HCT116 (cell line): Measurements from ENCODE around the gene ZXDC. TPM values are rescaled to one million over a fixed set of nuclear protein-coding genes. Genes with fewer than 3 reads are reported as not detected.

Experiments
- ATAC-seq: fragments of 200-7000 bp; cut with Tn5 transposase; 2 replicates; pipeline ENCODE4 v1.9.1; 2020; ENCODE audit warnings: mild to moderate bottlenecking, moderate library complexity
- BruUV-seq: library from RNA; stranded (reverse); fragments of 400-500 nt; replicated peaks from 2 replicates; lab custom pipeline; 2021; lab: Mats Ljungman, UMichigan
- CTCF ChIA-PET: fragments of 300-600 bp; sonication (Branson Sonifier 250); formaldehyde crosslinking; loops from one replicate; lab custom pipeline; 2021; ENCODE audit warnings: antibody characterized with exemption; lab: Charles Lee
- POLR2A ChIA-PET: fragments of 300-600, 350-600 bp; sonication (Branson Sonifier 250); formaldehyde crosslinking; loops from one replicate; lab custom pipeline; 2021; ENCODE audit warnings: antibody characterized with exemption; lab: Charles Lee
- RAD21 ChIA-PET, 2 experiments: fragments of 300-600 bp; sonication (Branson Sonifier 250); formaldehyde crosslinking; loops; one replicate each; lab custom pipeline; 2023; ENCODE audit warnings: low total read pairs in 2 of 2; ENCODE audit not compliant: uncharacterized antibody in 2 of 2, unreplicated experiment in 2 of 2, low non-redundant PET in 1 of 2; lab: Charles Lee
- DNase-seq: peaks from one replicate; pipeline ENCODE4 v3.0.0-alpha.2; 2010; ENCODE audit warnings: low read depth, low spot score
- H2AFZ ChIP-seq: fragments of 200-600 bp; shearing (Covaris generic), sonication (generic); 2 replicates; pipeline ENCODE4 v1.6.1; 2017; ENCODE audit warnings: low read depth, mixed run types, mixed read lengths, antibody characterized with exemption, low read length; ENCODE audit not compliant: poor library complexity, severe bottlenecking
- H3K27ac ChIP-seq: 2 replicates; pipeline ENCODE4 v1.5.1; 2012; ENCODE audit warnings: low read depth, low read length
- H3K27me3 ChIP-seq: fragments of 200-600 bp; sonication (generic); 2 replicates; pipeline ENCODE4 v1.6.1; 2016; ENCODE audit warnings: mixed run types, low read length, mixed read lengths; ENCODE audit not compliant: insufficient read depth
- H3K36me3 ChIP-seq, 2 experiments: fragments of 200-500 bp in 1 of 2; fragments of 200-600 bp in 1 of 2; sonication (Bioruptor generic) in 1 of 2; sonication (generic) in 1 of 2; 2 replicates each; pipeline versions ENCODE4 v1.5.1 to v1.6.1; 2014 to 2016; ENCODE audit warnings: low read length in 2 of 2, inconsistent platforms in 1 of 2, mixed read lengths in 1 of 2, mixed run types in 1 of 2; ENCODE audit not compliant: insufficient read depth in 2 of 2, control insufficient read depth in 1 of 2
- H3K4me1 ChIP-seq, 2 experiments: fragments of 200-600 bp in 1 of 2; sonication (generic) in 1 of 2; 2 replicates each; pipeline versions ENCODE4 v1.5.1 to v1.6.1; 2012 to 2017; ENCODE audit warnings: low read length in 2 of 2, inconsistent platforms in 1 of 2, mild to moderate bottlenecking in 1 of 2, mixed read lengths in 1 of 2, mixed run types in 1 of 2, moderate library complexity in 1 of 2; ENCODE audit not compliant: insufficient read depth in 2 of 2, control insufficient read depth in 1 of 2
- H3K4me2 ChIP-seq: fragments of 200-600 bp; sonication (generic); 2 replicates; pipeline ENCODE4 v1.6.1; 2017; ENCODE audit warnings: mixed run types, low read length, mixed read lengths
- H3K4me3 ChIP-seq, 2 experiments: fragments of 200-600 bp in 1 of 2; sonication (generic) in 1 of 2; replicated peaks in 1 of 2; 2 replicates each; pipeline ENCODE4 v1.5.1; 2011 to 2016; ENCODE audit warnings: low read length in 2 of 2, control low read depth in 1 of 2, low read depth in 1 of 2, mild to moderate bottlenecking in 1 of 2, mixed read lengths in 1 of 2, mixed run types in 1 of 2
- H3K79me2 ChIP-seq: fragments of 200-600 bp; sonication (generic); 2 replicates; pipeline ENCODE4 v1.6.1; 2017; ENCODE audit warnings: mild to moderate bottlenecking, mixed run types, low read length, moderate library complexity, mixed read lengths; ENCODE audit not compliant: insufficient read depth
- H3K9ac ChIP-seq: fragments of 200-600 bp; sonication (generic); 2 replicates; pipeline ENCODE4 v1.6.1; 2016; ENCODE audit warnings: low read length, mixed read lengths
- H3K9me2 ChIP-seq: fragments of 200-600 bp; sonication (generic), shearing (Covaris generic); 2 replicates; pipeline ENCODE4 v1.6.1; 2017; ENCODE audit warnings: mixed run types, mild to moderate bottlenecking, moderate library complexity; ENCODE audit not compliant: insufficient read depth
- H3K9me3 ChIP-seq, 2 experiments: fragments of 200-500 bp in 1 of 2; fragments of 200-600 bp in 1 of 2; sonication (Bioruptor generic) in 1 of 2; sonication (generic) in 1 of 2; 2 replicates each; pipeline ENCODE4 v1.6.1; 2014 to 2017; ENCODE audit warnings: low read length in 2 of 2, mixed read lengths in 2 of 2, inconsistent platforms in 1 of 2, low read depth in 1 of 2, mild to moderate bottlenecking in 1 of 2, mixed run types in 1 of 2, moderate library complexity in 1 of 2; ENCODE audit not compliant: control insufficient read depth in 1 of 2, insufficient read depth in 1 of 2
- H4K20me1 ChIP-seq: fragments of 200-600 bp; sonication (generic), shearing (Covaris generic); 2 replicates; pipeline ENCODE4 v1.6.1; 2017; ENCODE audit warnings: mixed run types, mild to moderate bottlenecking, moderate library complexity; ENCODE audit not compliant: insufficient read depth
- CEBPB ChIP-seq: IDR thresholded peaks from 2 replicates; pipeline ENCODE4 v1.6.1; 2012; ENCODE audit warnings: low read depth
- POLR2A ChIP-seq: IDR thresholded peaks from 2 replicates; pipeline ENCODE4 v1.7.0; 2011; ENCODE audit warnings: borderline replicate concordance; ENCODE audit not compliant: insufficient read depth, insufficient read length; ENCODE audit errors: extremely low read depth
- ZNF274 ChIP-seq: fragments of 200-500 bp; sonication (Bioruptor generic); IDR thresholded peaks from 2 replicates; pipeline ENCODE4 v1.6.1; 2014; ENCODE audit warnings: mild to moderate bottlenecking, low read depth, low read length, inconsistent platforms
- intact Hi-C: fragments of 100-400 bp; cut with micrococcal nuclease; formaldehyde crosslinking; loops from 2 replicates; pipeline ENCODE4 v1.10.0; 2022
- total RNA-seq: library from RNA; stranded (reverse); gene quantifications from one replicate; pipeline ENCODE4 v1.2.1, GENCODE V29; 2021; ENCODE audit not compliant: unreplicated experiment

ZXDC gene
- total RNA-seq, 1 experiment from 2014 or later: 29.9 TPM

DNA sequence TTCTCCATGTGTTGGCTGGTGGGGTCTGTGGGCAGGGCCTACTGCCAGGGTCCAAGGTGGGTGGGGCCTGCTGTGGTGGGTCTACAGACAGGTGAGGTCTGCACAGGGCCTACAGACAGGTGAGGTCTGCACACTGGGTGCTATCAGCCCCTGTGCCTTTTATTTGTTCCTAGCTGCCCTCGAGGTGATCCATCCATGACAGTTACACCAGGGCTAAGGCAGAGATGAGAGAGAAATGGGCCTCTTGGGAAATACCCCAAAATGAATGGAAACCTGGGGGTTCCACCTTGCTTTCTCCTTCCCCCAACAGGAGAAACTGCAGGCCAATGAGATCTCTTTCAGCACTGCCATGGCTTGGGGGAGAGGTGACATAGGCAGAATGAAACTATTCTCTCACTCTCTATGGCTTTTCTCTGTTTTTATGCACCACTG, 44.6 kb downstream of the ZXDC start:
- intact Hi-C loops: no loop called here
- H3K27ac ChIP-seq: no peak overlapping the region
- H3K27me3 ChIP-seq: no peaks in the 10 kb centered on the region
- H3K79me2 ChIP-seq: no peaks in the 10 kb centered on the region
- no peak overlapping the region for H3K9ac ChIP-seq
- BruUV-seq: no TSS peak
- POLR2A ChIA-PET: no interaction called here
- CTCF ChIA-PET: no interaction called here
- ATAC-seq: no peak
- no peak for DNase-seq
- no peaks in the 10 kb centered on the region for H4K20me1 ChIP-seq
- no peaks in the 10 kb centered on the region for H3K9me2 ChIP-seq
- RAD21 ChIA-PET: no interaction called here
- TF ChIP-seq POLR2A (no peak), ZNF274 (no peak)
- H3K36me3 ChIP-seq: no peaks in the 10 kb centered on the region
- H3K4me3 ChIP-seq: no peak overlapping the region
- H2AFZ ChIP-seq: no peak overlapping the region
- H3K4me2 ChIP-seq: no peak overlapping the region
- no peaks in the 10 kb centered on the region; a peak in 2 of 4 replicates for H3K9me3 ChIP-seq
- H3K4me1 ChIP-seq: peaks cover 0 to 7% of the 10 kb centered on the region in 2 experiments; a peak in 1 of 4 replicates

- intact Hi-C loops: no loop called here
- DNase-seq (no peak), ATAC-seq (no peak)
- no TSS peak for BruUV-seq
- no peak overlapping the region for H3K4me3 ChIP-seq
- no peak overlapping the region for H3K9ac ChIP-seq
- TF ChIP-seq CEBPB: no peak
- ChIA-PET RAD21 (no interaction called here), CTCF (no interaction called here), POLR2A (no interaction called here)
- H3K4me2 ChIP-seq: no peak overlapping the region
- no peak overlapping the region for H3K27ac ChIP-seq
- no peaks in the 10 kb centered on the region; a peak in 2 of 4 replicates for H3K9me3 ChIP-seq
- H3K4me1 ChIP-seq: peaks cover 8 to 18% of the 10 kb centered on the region in 2 experiments; a peak in 3 of 4 replicates
- H3K36me3 ChIP-seq: no peaks in the 10 kb centered on the region
- H3K9me2 ChIP-seq: no peaks in the 10 kb centered on the region
- H4K20me1 ChIP-seq: no peaks in the 10 kb centered on the region
- H3K27me3 ChIP-seq: no peaks in the 10 kb centered on the region
- no peak overlapping the region for H2AFZ ChIP-seq
- no peaks in the 10 kb centered on the region for H3K79me2 ChIP-seq
These were observed 50.9 kb downstream of the ZXDC start for GRCh38 chr3:126424751-126425150.
